LNCAP (cell line): ENCODE results near the gene IDH3B.

Experiments
- TF ChIP-seq, protein P1 (sequence below): fragments of 450-650 bp; IDR thresholded peaks from 2 replicates; pipeline ENCODE4 v1.5.1; 2017; ENCODE audit warnings: mild to moderate bottlenecking

The IDH3B gene

DNA sequence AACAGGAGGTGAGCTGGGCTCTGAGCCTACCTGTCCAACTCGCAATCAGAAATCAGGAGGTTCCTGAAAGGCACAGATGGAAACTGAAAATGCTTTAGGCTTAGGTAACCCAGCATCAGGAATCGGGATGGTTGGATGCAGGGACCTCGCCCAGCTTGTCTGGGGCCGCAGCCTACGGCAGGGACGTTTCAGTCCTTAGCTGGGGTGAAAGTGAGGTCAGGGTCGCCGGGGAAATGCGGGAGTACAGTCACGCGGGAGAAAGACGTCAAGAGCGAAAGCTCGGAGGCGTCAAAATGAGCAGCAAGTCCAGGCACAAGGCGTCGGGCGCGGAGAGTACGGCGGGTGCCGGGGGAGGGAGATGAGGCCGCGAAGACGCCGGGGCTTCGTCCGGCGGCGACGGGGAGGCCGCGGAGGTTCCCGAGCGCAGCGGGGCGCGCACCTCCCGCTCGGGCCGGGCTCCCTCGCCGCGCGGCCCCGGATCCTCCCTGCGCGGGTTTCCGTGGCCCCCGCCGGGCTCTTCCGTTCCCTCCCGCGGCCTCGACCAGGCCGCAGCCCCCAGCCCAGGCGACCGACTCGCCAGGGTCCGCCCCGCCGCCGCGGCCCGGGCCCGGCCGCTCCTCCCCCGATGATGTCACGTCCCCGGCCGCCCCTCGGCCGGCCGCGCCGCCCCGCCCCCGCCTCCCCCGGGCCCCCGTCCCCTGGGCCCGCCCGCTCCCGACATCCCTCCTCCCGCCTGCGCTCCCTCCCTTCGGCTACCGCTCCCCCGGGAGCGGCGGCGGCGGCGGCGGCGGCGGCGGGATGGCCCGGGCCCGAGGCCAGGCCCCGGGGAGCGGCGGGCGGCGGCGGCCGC is 28.2 kb upstream of the IDH3B start, which contains the start of gene EBF4:
Gene EBF4, plus strand, starts transcription at position 745 of the 850 bp plus-strand sequence. CDS start 866 bp downstream, outside the sequence.
- TF ChIP-seq, protein P1, sequence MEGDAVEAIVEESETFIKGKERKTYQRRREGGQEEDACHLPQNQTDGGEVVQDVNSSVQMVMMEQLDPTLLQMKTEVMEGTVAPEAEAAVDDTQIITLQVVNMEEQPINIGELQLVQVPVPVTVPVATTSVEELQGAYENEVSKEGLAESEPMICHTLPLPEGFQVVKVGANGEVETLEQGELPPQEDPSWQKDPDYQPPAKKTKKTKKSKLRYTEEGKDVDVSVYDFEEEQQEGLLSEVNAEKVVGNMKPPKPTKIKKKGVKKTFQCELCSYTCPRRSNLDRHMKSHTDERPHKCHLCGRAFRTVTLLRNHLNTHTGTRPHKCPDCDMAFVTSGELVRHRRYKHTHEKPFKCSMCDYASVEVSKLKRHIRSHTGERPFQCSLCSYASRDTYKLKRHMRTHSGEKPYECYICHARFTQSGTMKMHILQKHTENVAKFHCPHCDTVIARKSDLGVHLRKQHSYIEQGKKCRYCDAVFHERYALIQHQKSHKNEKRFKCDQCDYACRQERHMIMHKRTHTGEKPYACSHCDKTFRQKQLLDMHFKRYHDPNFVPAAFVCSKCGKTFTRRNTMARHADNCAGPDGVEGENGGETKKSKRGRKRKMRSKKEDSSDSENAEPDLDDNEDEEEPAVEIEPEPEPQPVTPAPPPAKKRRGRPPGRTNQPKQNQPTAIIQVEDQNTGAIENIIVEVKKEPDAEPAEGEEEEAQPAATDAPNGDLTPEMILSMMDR: no peak

DNA sequence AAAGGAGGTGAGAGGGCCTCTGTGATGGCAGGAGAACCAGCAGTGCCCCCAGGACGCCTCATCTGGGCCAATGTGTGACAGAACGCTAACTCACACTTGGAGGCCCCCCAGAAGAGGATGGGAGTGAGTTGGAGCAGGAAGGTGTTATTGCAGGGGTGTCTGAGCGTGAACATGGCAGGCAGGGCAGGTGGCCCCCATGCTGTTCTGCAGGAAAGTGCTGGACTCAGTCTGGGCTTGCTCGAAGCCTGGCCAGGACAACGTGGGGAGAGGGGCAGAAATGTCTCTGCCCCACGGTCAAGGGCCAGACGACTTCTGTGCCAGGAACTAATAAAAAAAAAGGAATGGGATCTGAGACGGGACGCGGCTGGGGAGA is 27.6 kb upstream of the IDH3B start:
- TF ChIP-seq, protein P1: no peak

DNA sequence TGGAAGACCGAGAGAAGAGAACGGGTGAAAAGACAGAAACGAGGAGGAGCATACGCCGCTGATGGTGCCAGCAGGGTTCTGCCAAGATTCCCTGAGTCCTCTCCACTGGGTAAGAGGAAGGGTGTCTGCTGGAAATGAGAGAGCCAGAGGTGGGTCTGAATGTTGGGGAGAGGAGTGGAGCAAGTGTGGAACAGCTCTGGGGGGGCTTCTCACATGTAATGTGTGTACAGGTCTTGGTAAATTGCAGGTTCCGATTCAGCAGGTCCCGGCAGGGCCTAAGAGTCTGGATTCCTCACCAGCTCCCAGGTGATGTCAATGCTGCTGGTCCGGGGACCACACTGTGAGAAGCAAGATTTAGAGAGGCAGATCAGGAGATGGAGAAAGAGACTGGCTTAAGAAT is 27.1 kb upstream of the IDH3B start:
- TF ChIP-seq, protein P1: no peak

DNA sequence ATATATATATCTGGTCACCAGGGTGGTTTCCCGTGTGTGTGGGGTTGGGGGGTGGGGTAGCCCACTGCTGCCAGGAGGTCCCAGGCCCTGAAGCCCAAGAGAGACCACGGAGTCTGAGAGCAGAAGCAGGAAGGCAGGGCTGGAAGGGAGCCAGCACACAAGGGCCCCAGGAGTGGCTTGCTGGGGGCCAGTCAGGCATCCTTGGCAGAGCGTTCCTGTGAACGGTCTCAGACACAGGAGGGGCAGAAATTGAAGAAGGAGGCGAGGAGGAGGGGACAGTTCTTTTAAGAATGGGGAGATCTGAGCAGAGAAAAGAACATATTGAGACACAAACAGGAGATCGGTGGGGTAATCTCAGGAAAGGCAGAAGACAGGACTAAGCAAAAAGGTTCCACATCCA is 26.7 kb upstream of the IDH3B start:
- TF ChIP-seq, protein P1: no peak

DNA sequence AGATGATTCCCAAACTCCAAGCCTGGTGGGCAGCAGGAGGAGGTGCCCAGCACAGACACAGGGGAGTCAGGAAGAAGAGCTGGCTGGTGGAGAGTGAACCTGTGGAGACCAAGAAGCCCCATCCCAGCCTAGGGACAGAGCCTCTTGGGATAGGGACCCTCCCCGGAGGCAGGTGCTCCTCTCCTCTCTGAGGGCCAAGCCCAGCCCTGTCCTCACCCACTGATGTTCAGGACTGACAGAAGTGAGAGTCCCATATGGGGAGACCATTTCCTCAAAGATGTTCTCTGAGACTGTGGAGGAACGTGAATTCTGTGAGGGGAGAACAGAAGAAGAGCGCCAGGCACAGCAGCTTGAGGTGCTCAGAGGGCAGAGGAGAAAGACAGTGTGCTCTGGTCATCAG is 26.2 kb upstream of the IDH3B start:
- TF ChIP-seq, protein P1: no peak

DNA sequence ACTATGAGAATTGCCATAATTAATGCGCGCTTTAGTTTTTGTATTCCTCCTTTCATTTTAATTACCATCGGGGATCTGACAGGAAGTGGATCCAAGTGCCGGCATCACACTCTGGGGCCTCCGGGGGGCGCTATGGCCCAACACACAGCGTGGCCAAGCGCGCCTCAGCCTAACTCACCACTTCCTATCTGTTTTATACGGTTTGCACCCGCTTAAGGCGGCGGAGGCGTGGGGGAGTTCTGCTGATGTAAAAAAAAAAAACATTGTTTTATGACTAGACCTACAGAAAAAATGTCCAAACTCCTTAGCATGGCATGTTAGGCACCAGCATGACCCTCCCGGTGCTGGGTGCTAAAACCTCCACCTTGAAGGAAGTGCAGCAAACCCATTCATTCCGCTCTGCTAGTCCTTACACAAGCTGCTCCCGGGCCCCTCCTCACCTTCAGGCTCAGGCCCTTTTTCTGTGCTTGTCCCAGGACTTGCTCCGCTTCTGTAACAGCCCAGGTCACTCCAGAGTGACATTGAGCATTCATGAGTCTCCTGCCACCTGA is 24.1 kb upstream of the IDH3B start:
- TF ChIP-seq, protein P1: peak; percentile 60

DNA sequence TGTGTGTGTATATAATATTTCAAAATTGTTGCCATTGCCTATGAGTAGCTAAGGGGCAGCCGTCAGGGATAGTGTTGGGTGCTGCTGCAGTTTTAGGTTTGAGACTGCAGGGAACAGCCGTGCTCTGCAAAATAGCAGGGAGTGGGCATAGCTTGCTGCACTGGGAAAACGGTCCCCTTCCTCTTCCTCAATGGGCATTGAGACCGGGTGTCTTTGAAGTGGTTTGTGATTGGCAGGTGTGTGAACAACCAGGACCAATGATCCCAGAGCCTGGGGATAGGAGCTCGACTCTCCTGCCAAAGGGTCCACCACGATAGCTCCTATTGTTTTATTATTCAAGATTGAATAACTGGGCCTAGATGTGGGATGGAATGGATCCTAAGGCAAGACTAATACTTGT is 23.5 kb upstream of the IDH3B start:
- TF ChIP-seq, protein P1: no peak
